Measurements from ENCODE around the gene MLIP. TPM values are rescaled to one million over a fixed set of nuclear protein-coding genes. Genes with fewer than 3 reads are reported as not detected.
A peak's percentile ranks its signal among the peaks of the same experiment; 100 is the strongest.

The MLIP gene
- total RNA-seq, 1 donor = not detected

DNA sequence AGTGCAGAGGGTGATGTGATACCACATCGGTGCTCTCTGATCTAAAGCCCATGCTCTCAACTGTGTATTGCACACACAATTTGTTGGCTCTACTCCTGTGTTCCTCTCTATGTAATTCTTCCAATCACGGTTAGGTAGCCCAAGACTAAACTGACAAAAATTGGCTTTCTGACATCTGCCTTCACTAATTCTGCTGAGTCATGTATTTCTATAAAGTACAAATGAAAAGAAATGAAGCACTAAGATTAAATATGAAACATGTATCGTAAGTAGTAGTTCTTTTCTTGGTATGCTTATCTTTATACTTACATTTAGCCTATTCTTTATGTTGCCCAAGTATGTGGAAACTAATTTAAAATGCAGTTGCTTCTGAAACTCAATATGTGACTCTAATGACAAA is 7.7 kb upstream of the MLIP start:
- no peak for DNase-seq (ENCODE audit: low read depth)
- no peak overlapping the region for H3K4me3 ChIP-seq (ENCODE audit: low read depth, low read length)
- no peak for TF ChIP-seq CTCF (IDR thresholded peaks at IDR 0.05; ENCODE audit: insufficient read depth, low read depth, low read length)

GRCh38 chr6:54106727-54107126 is 4.5 kb upstream of the MLIP start:
- no peak for TF ChIP-seq CTCF (IDR thresholded peaks at IDR 0.05; ENCODE audit: insufficient read depth, low read depth, low read length)
- H3K4me3 ChIP-seq (ENCODE audit: low read depth, low read length) = no peak overlapping the region
- no peak for DNase-seq (ENCODE audit: low read depth)

DNA sequence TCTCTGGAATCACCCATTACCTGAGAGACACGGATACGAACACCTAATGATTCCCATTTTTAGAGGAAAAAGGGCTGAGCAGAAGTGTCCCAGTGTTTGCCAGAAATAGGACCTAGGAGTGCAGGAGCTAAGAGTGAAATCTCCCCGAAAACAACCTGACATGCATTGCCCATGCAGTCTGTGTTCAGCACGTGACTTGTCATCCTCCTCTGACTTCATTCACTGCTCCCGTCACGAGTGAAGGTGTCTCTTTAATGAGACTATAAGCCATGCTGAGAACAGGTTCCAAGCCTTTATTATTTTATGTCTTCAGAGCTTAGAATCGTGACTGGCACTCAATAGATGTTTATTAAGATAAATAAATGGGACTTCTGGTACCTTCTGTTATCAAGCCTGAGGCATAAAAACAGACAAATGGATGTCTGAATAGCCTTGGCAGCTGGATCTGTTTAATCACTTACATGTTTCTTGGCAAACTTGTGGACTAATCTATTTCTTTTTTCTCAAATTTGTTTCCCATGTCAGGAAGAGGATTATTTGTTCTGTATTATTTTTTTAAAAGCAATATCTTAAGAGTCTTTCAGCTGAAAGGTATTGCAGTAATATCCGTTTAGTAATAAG is 3.7 kb upstream of the MLIP start:
- no peak for TF ChIP-seq CTCF (IDR thresholded peaks at IDR 0.05; ENCODE audit: insufficient read depth, low read depth, low read length)
- H3K4me3 ChIP-seq (ENCODE audit: low read depth, low read length) = no peak overlapping the region
- DNase-seq (ENCODE audit: low read depth) = no peak

DNA sequence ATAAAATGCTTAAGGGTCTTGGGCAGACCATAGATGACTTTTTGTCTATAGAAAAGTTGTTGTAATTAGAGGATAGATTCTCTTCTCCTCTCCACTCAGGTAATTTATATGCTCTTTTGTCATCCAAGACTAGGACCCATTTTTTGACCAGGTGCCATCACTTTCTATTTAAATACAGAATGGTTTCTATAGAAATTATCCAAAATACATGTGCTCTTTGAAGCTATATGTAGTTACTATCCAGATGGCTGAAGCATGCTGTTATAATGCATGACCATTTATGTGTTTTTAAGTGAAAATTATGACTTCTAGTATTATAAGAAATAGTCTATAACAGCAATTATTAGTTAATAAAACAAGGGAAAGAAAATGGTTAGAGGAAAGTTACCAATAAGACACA is 3.0 kb upstream of the MLIP start:
- TF ChIP-seq CTCF (IDR thresholded peaks at IDR 0.05; ENCODE audit: insufficient read depth, low read depth, low read length) = no peak
- DNase-seq (ENCODE audit: low read depth) = no peak
- H3K4me3 ChIP-seq (ENCODE audit: low read depth, low read length) = no peak overlapping the region

GRCh38 chr6:54109586-54109985 is 1.7 kb upstream of the MLIP start:
- H3K4me3 ChIP-seq (ENCODE audit: low read depth, low read length) = no peak overlapping the region
- DNase-seq (ENCODE audit: low read depth) = no peak
- TF ChIP-seq CTCF (IDR thresholded peaks at IDR 0.05; ENCODE audit: insufficient read depth, low read depth, low read length) = no peak

GRCh38 chr6:54112151-54112650 is 958 bp downstream of the MLIP start:
- DNase-seq (ENCODE audit: low read depth) = peak; percentile 10
- TF ChIP-seq CTCF (IDR thresholded peaks at IDR 0.05; ENCODE audit: insufficient read depth, low read depth, low read length) = no peak
- H3K4me3 ChIP-seq (ENCODE audit: low read depth, low read length) = no peak overlapping the region

GRCh38 chr6:54114991-54115390 is 3.7 kb downstream of the MLIP start:
- H3K4me3 ChIP-seq (ENCODE audit: low read depth, low read length) = no peak overlapping the region
- no peak for DNase-seq (ENCODE audit: low read depth)
- no peak for TF ChIP-seq CTCF (IDR thresholded peaks at IDR 0.05; ENCODE audit: insufficient read depth, low read depth, low read length)
